Subcutaneous abdominal adipose tissue (tissue), 5 donors: Measurements from ENCODE around the gene PPP2R2D.
"Not testable (repeated sequence)": the region's sequence is repeated elsewhere in the genome, so short reads cannot be mapped to it uniquely, and the experiment has no call there.

Experiments used
- H3K27ac ChIP-seq: one replicate; pipeline ENCODE4 v1.7.0; 2013; ENCODE audit warnings: low read depth, mild to moderate bottlenecking, inconsistent platforms, low read length, moderate library complexity
- H3K27me3 ChIP-seq, 5 donors: one replicate each; pipeline ENCODE4 v1.7.0; 2013; ENCODE audit warnings: low read length in 5 of 5, inconsistent platforms in 1 of 5; ENCODE audit not compliant: control insufficient read depth in 5 of 5, insufficient read depth in 4 of 5
- H3K36me3 ChIP-seq, 5 donors: one replicate each; pipeline ENCODE4 v1.7.0; 2013; ENCODE audit warnings: low read length in 5 of 5; ENCODE audit not compliant: control insufficient read depth in 5 of 5, insufficient read depth in 5 of 5
- H3K4me1 ChIP-seq, 5 donors: one replicate each; pipeline ENCODE4 v1.7.0; 2013; ENCODE audit warnings: low read length in 5 of 5, mild to moderate bottlenecking in 3 of 5, moderate library complexity in 1 of 5; ENCODE audit not compliant: control insufficient read depth in 5 of 5, insufficient read depth in 5 of 5
- H3K4me3 ChIP-seq, 5 donors: one replicate each; pipeline ENCODE4 v1.7.0; 2013; ENCODE audit warnings: low read length in 5 of 5, low read depth in 1 of 5
- H3K9ac ChIP-seq, 5 donors: one replicate each; pipeline ENCODE4 v1.7.0; 2013; ENCODE audit warnings: low read length in 5 of 5, mild to moderate bottlenecking in 4 of 5, moderate library complexity in 3 of 5
- H3K9me3 ChIP-seq, 5 donors: one replicate each; pipeline ENCODE4 v1.7.0; 2013; ENCODE audit warnings: low read length in 5 of 5; ENCODE audit not compliant: control insufficient read depth in 5 of 5
- donor health status: healthy.
- donor health status: healthy.
- donor health status: healthy.
- donor health status: healthy.
- donor health status: healthy.

Gene PPP2R2D

GRCh38 chr10:131915990-131916766 is 15.4 kb downstream of the PPP2R2D start:
- H3K9me3 ChIP-seq, result no peaks in the 10 kb centered on the region
- no peak overlapping the region for H3K4me3 ChIP-seq
- no peak overlapping the region for H3K27ac ChIP-seq
- H3K4me1 ChIP-seq, result peaks cover 0 to 21% (median 8%) of the 10 kb centered on the region in 5 donors
- H3K27me3 ChIP-seq, result no peaks in the 10 kb centered on the region
- peaks cover 0 to 6% (median 4%) of the 10 kb centered on the region in 5 donors for H3K36me3 ChIP-seq
- peak overlapping the region in 1 of 5 donors; percentile 36 for H3K9ac ChIP-seq

- H3K27ac ChIP-seq, H3K9me3 ChIP-seq, H3K36me3 ChIP-seq, H3K9ac ChIP-seq, H3K27me3 ChIP-seq, H3K4me3 ChIP-seq: not testable (repeated sequence)
- H3K4me1 ChIP-seq, result peaks cover 0 to 17% (median 8%) of the 10 kb centered on the region in 5 donors
These were observed 16.0 kb downstream of the PPP2R2D start for GRCh38 chr10:131916767-131917160.

- not testable (repeated sequence) for H3K27ac ChIP-seq, H3K9me3 ChIP-seq, H3K36me3 ChIP-seq, H3K9ac ChIP-seq, H3K27me3 ChIP-seq, H3K4me3 ChIP-seq
- peaks cover 0 to 17% (median 8%) of the 10 kb centered on the region in 5 donors for H3K4me1 ChIP-seq
These were observed 16.7 kb downstream of the PPP2R2D start for GRCh38 chr10:131917496-131917895.

- H3K4me3 ChIP-seq, H3K9me3 ChIP-seq, H3K9ac ChIP-seq, H3K27me3 ChIP-seq, H3K36me3 ChIP-seq, H3K27ac ChIP-seq: not testable (repeated sequence)
- peaks cover 0 to 19% (median 8%) of the 10 kb centered on the region in 5 donors for H3K4me1 ChIP-seq
These were observed 18.7 kb downstream of the PPP2R2D start for GRCh38 chr10:131919461-131919860.

GRCh38 chr10:131920151-131920550 is 19.3 kb downstream of the PPP2R2D start:
- Histone ChIP-seq H3K4me3 (no peak overlapping the region), H3K9ac (no peak overlapping the region), H3K36me3 (no peaks in the 10 kb centered on the region), H3K4me1 (peaks cover 0 to 17% (median 8%) of the 10 kb centered on the region in 5 donors), H3K9me3 (peaks cover 0 to 4% (median 0%) of the 10 kb centered on the region in 5 donors), H3K27me3 (no peaks in the 10 kb centered on the region), H3K27ac (no peak overlapping the region)

- no peak overlapping the region for H3K9ac ChIP-seq
- H3K9me3 ChIP-seq, result peaks cover 0 to 10% (median 2%) of the 10 kb centered on the region in 5 donors
- H3K27me3 ChIP-seq, result no peaks in the 10 kb centered on the region
- H3K4me3 ChIP-seq, result no peak overlapping the region
- H3K36me3 ChIP-seq, result no peaks in the 10 kb centered on the region
- peaks cover 0 to 12% (median 4%) of the 10 kb centered on the region in 5 donors for H3K4me1 ChIP-seq
- no peak overlapping the region for H3K27ac ChIP-seq
These were observed 19.9 kb downstream of the PPP2R2D start for GRCh38 chr10:131920693-131921092.

- Histone ChIP-seq H3K36me3 (no peaks in the 10 kb centered on the region), H3K9ac (no peak overlapping the region), H3K27me3 (no peaks in the 10 kb centered on the region), H3K4me1 (peaks cover 0 to 9% (median 0%) of the 10 kb centered on the region in 5 donors), H3K27ac (no peak overlapping the region), H3K9me3 (peaks cover 0 to 10% (median 3%) of the 10 kb centered on the region in 5 donors), H3K4me3 (no peak overlapping the region)
These were observed 20.4 kb downstream of the PPP2R2D start for GRCh38 chr10:131921184-131921583.

- H3K27me3 ChIP-seq, result no peaks in the 10 kb centered on the region
- H3K27ac ChIP-seq, result no peak overlapping the region
- no peak overlapping the region for H3K9ac ChIP-seq
- no peak overlapping the region for H3K4me3 ChIP-seq
- peaks cover 2 to 17% (median 9%) of the 10 kb centered on the region in 5 donors for H3K4me1 ChIP-seq
- peaks cover 0 to 10% (median 3%) of the 10 kb centered on the region in 5 donors for H3K9me3 ChIP-seq
- no peaks in the 10 kb centered on the region for H3K36me3 ChIP-seq
These were observed 22.4 kb downstream of the PPP2R2D start for GRCh38 chr10:131923038-131923756.

- Histone ChIP-seq H3K27me3 (no peaks in the 10 kb centered on the region), H3K4me3 (no peak overlapping the region), H3K9me3 (peaks cover 0 to 10% (median 3%) of the 10 kb centered on the region in 5 donors), H3K27ac (no peak overlapping the region), H3K36me3 (peaks cover 0 to 4% (median 0%) of the 10 kb centered on the region in 5 donors), H3K4me1 (peaks cover 4 to 36% (median 24%) of the 10 kb centered on the region in 5 donors), H3K9ac (no peak overlapping the region)
These were observed 24.3 kb downstream of the PPP2R2D start for GRCh38 chr10:131925011-131925649.

GRCh38 chr10:131925716-131926115 is 24.9 kb downstream of the PPP2R2D start:
- Histone ChIP-seq H3K27ac (no peak overlapping the region), H3K27me3 (no peaks in the 10 kb centered on the region), H3K36me3 (peaks cover 0 to 4% (median 0%) of the 10 kb centered on the region in 5 donors), H3K9ac (no peak overlapping the region), H3K9me3 (peaks cover 0 to 10% (median 3%) of the 10 kb centered on the region in 5 donors), H3K4me1 (peaks cover 4 to 42% (median 27%) of the 10 kb centered on the region in 5 donors), H3K4me3 (no peak overlapping the region)
